Choroid plexus epithelial cell (primary cell): ENCODE measurements around the gene SDR42E1.

ENCODE experiments used
- DNase-seq: peaks from one replicate; pipeline ENCODE4 v3.0.0-alpha.2; 2010; ENCODE audit warnings: low read depth
- H3K4me3 ChIP-seq: 2 replicates; pipeline ENCODE4 v1.5.1; 2011; ENCODE audit warnings: low read depth, mild to moderate bottlenecking, control low read depth, low read length, moderate library complexity
- TF ChIP-seq, protein P1 (sequence below): conservative IDR thresholded peaks from 2 replicates; pipeline ENCODE4 v1.5.1; 2011; ENCODE audit warnings: low read depth, mild to moderate bottlenecking, control low read depth, inconsistent platforms, low read length, moderate library complexity

Gene SDR42E1

DNA sequence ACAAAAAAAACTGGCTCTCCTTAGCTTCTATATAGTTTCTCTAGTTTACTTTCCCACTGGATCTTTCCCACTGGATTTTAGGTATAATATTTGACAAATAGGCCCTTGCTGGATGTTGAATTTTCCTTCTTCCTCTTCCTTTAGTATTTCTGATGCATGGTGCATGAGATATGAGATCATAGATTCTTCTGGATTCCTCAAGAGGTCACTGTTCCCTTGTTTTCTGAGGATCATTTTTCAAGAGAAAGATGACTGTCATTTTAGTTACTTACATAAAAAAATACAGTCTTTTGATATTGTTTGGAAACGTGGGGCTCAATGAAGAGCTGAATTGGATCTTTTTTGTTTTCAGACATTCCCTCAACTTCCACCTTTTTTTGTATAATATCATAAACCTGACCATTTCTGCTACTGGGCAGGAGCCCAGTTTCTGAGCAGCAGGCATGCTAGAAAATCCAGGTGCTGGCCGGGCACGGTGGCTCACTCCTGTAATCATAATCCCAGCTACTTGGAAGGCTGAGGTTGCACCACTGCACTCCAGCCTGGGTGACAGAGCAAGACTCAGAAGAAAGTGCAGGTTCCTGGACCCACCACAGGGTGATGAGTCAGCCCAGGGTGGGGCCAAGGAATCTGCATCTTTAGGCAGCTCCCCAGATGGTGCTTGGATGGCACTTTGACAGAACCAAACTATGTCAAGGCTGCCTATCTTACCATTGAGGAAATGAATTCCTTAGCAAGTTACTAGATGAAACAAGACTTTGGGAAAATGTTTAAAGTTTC, 70.3 kb downstream of the SDR42E1 start:
- H3K4me3 ChIP-seq: no peak overlapping the region
- DNase-seq: peak; percentile 81
- TF ChIP-seq, protein P1, sequence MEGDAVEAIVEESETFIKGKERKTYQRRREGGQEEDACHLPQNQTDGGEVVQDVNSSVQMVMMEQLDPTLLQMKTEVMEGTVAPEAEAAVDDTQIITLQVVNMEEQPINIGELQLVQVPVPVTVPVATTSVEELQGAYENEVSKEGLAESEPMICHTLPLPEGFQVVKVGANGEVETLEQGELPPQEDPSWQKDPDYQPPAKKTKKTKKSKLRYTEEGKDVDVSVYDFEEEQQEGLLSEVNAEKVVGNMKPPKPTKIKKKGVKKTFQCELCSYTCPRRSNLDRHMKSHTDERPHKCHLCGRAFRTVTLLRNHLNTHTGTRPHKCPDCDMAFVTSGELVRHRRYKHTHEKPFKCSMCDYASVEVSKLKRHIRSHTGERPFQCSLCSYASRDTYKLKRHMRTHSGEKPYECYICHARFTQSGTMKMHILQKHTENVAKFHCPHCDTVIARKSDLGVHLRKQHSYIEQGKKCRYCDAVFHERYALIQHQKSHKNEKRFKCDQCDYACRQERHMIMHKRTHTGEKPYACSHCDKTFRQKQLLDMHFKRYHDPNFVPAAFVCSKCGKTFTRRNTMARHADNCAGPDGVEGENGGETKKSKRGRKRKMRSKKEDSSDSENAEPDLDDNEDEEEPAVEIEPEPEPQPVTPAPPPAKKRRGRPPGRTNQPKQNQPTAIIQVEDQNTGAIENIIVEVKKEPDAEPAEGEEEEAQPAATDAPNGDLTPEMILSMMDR: peak; percentile 55

DNA sequence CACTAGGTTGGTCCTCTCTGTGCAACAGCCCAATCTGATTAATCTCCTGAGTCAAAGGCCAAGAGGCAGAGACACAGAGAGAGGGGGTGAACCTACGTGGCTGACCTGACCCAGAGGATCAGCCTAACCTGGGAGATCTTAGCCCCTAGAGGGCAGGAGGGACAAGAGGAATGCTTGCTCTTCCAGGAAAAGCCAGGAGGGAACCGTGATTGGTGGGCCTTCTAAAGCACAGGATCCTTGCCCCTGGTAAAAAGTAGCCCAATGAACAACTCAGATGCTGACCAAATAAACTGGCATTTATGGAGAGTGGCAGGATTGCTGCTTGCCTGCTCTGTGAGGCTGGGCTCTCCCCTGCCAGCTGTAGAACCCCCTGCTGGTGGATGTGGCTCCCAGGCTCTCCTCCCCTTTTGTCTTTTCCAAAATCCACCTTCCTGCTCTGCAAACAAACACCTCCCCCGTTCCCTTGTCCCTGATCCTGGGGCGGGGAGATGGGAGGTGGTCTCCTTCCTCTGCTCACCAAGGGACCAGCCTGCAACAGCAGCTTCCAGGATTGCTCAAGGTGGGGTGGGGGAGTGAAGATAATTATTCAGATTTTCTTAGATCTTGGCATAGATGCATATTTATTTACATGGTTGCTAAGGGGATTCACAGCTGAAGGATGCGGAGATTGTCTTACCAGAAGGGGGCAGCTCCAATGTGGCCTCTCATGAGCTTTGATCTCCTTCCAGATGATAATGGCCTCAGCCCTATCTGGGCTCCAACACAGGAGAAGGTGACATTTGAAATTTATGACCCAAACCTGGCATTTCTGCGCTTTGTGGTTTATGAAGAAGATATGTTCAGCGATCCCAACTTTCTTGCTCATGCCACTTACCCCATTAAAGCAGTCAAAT, 71.9 kb downstream of the SDR42E1 start:
- TF ChIP-seq, protein P1: peak; percentile 15
- no peak for DNase-seq
- no peak overlapping the region for H3K4me3 ChIP-seq
